ENCODE data around the gene ZP4.

Gene ZP4

GRCh38 chr1:237921306-237921705, 30.6 kb upstream of the ZP4 start:
- Histone ChIP-seq H3K27ac (ENCODE audit: low read length) (no peak overlapping the region), H3K79me2 (ENCODE audit: low read length) (no peaks in the 10 kb centered on the region), H3K9me3 (replicated peaks; ENCODE audit: insufficient read depth, low read length) (no peaks in the 10 kb centered on the region), H3K9ac (ENCODE audit: low read length) (no peak overlapping the region), H3K4me2 (ENCODE audit: low read depth, low read length) (no peak overlapping the region), H3K27me3 (replicated peaks; ENCODE audit: insufficient read depth, low read length) (no peaks in the 10 kb centered on the region), H3K36me3 (replicated peaks; ENCODE audit: insufficient read depth, low read length) (no peaks in the 10 kb centered on the region), H2AFZ (ENCODE audit: low read length) (no peak overlapping the region), H3K4me3 (ENCODE audit: low read length) (no peak overlapping the region), H3K9me2 (replicated peaks; ENCODE audit: insufficient read depth, low read length) (no peaks in the 10 kb centered on the region), H3K4me1 (ENCODE audit: low read length) (no peaks in the 10 kb centered on the region), H3F3A (ENCODE audit: insufficient read depth, low read length) (no peaks in the 10 kb centered on the region), H4K20me1 (ENCODE audit: insufficient read depth, low read length) (no peaks in the 10 kb centered on the region)
- TF ChIP-seq EZH2 (optimal IDR thresholded peaks at IDR 0.05; ENCODE audit: low read depth, low read length) (no peak), EZH2phosphoT487 (IDR thresholded peaks at IDR 0.05; ENCODE audit: low read length) (no peak)
- TF ChIP-seq, protein P1, sequence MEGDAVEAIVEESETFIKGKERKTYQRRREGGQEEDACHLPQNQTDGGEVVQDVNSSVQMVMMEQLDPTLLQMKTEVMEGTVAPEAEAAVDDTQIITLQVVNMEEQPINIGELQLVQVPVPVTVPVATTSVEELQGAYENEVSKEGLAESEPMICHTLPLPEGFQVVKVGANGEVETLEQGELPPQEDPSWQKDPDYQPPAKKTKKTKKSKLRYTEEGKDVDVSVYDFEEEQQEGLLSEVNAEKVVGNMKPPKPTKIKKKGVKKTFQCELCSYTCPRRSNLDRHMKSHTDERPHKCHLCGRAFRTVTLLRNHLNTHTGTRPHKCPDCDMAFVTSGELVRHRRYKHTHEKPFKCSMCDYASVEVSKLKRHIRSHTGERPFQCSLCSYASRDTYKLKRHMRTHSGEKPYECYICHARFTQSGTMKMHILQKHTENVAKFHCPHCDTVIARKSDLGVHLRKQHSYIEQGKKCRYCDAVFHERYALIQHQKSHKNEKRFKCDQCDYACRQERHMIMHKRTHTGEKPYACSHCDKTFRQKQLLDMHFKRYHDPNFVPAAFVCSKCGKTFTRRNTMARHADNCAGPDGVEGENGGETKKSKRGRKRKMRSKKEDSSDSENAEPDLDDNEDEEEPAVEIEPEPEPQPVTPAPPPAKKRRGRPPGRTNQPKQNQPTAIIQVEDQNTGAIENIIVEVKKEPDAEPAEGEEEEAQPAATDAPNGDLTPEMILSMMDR (IDR thresholded peaks at IDR 0.05; ENCODE audit: low read length): no peak
- no peak for DNase-seq

GRCh38 chr1:237913345-237913744, 22.6 kb upstream of the ZP4 start:
- Histone ChIP-seq H3K9me2 (replicated peaks; ENCODE audit: insufficient read depth, low read length) (no peaks in the 10 kb centered on the region), H4K20me1 (ENCODE audit: insufficient read depth, low read length) (no peaks in the 10 kb centered on the region), H3K4me1 (ENCODE audit: low read length) (no peaks in the 10 kb centered on the region), H3K36me3 (replicated peaks; ENCODE audit: insufficient read depth, low read length) (no peaks in the 10 kb centered on the region), H3K9ac (ENCODE audit: low read length) (no peak overlapping the region), H3K27ac (ENCODE audit: low read length) (no peak overlapping the region), H3K79me2 (ENCODE audit: low read length) (no peaks in the 10 kb centered on the region), H3K4me3 (ENCODE audit: low read length) (no peak overlapping the region), H3K4me2 (ENCODE audit: low read depth, low read length) (no peak overlapping the region), H3F3A (ENCODE audit: insufficient read depth, low read length) (no peaks in the 10 kb centered on the region), H3K27me3 (replicated peaks; ENCODE audit: insufficient read depth, low read length) (no peaks in the 10 kb centered on the region), H2AFZ (ENCODE audit: low read length) (no peak overlapping the region), H3K9me3 (replicated peaks; ENCODE audit: insufficient read depth, low read length) (no peaks in the 10 kb centered on the region)
- no peak for DNase-seq
- TF ChIP-seq, protein P1 (IDR thresholded peaks at IDR 0.05; ENCODE audit: low read length): no peak
- TF ChIP-seq EZH2phosphoT487 (IDR thresholded peaks at IDR 0.05; ENCODE audit: low read length) (no peak), EZH2 (optimal IDR thresholded peaks at IDR 0.05; ENCODE audit: low read depth, low read length) (no peak)

DNA sequence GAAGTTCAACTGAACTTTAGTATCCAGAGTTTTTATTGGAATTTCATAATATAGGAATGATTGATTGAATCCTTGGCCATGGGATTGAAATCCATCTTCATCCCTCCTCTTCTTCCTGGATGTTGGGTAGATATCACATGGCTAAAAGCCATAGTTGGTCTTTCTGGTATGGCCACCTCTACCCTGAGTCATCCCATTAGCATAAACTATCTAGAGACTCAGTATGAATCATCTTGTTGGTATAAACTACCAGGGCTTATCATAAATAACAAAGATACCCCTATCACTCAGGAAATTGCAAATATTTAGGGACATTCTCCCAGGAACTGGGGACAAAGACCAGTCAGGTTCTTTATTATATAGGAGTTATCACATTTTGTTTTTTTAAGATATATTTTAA, 21.2 kb upstream of the ZP4 start:
- H3K36me3 ChIP-seq (replicated peaks; ENCODE audit: insufficient read depth, low read length): no peaks in the 10 kb centered on the region
- no peak overlapping the region for H3K4me2 ChIP-seq (ENCODE audit: low read depth, low read length)
- no peaks in the 10 kb centered on the region for H3F3A ChIP-seq (ENCODE audit: insufficient read depth, low read length)
- no peak overlapping the region for H2AFZ ChIP-seq (ENCODE audit: low read length)
- no peaks in the 10 kb centered on the region for H3K79me2 ChIP-seq (ENCODE audit: low read length)
- no peak for DNase-seq
- no peaks in the 10 kb centered on the region for H3K4me1 ChIP-seq (ENCODE audit: low read length)
- H4K20me1 ChIP-seq (ENCODE audit: insufficient read depth, low read length): no peaks in the 10 kb centered on the region
- H3K9ac ChIP-seq (ENCODE audit: low read length): no peak overlapping the region
- no peak overlapping the region for H3K27ac ChIP-seq (ENCODE audit: low read length)
- no peak overlapping the region for H3K4me3 ChIP-seq (ENCODE audit: low read length)
- H3K9me2 ChIP-seq (replicated peaks; ENCODE audit: insufficient read depth, low read length): no peaks in the 10 kb centered on the region
- TF ChIP-seq EZH2phosphoT487 (IDR thresholded peaks at IDR 0.05; ENCODE audit: low read length) (no peak), EZH2 (optimal IDR thresholded peaks at IDR 0.05; ENCODE audit: low read depth, low read length) (no peak)
- TF ChIP-seq, protein P1 (IDR thresholded peaks at IDR 0.05; ENCODE audit: low read length): no peak
- H3K9me3 ChIP-seq (replicated peaks; ENCODE audit: insufficient read depth, low read length): no peaks in the 10 kb centered on the region
- no peaks in the 10 kb centered on the region for H3K27me3 ChIP-seq (replicated peaks; ENCODE audit: insufficient read depth, low read length)

Data from MM.1S (cell line).